ENCODE data around the gene SHOC2.

Gene SHOC2

GRCh38 chr10:110919349-110919931 is at the start of gene SHOC2:
Gene SHOC2 (plus strand): TSS chr10:110919604. CDS start chr10:110964359, 44,755 bp downstream.
- DNase-seq = peak; percentile 65

DNA sequence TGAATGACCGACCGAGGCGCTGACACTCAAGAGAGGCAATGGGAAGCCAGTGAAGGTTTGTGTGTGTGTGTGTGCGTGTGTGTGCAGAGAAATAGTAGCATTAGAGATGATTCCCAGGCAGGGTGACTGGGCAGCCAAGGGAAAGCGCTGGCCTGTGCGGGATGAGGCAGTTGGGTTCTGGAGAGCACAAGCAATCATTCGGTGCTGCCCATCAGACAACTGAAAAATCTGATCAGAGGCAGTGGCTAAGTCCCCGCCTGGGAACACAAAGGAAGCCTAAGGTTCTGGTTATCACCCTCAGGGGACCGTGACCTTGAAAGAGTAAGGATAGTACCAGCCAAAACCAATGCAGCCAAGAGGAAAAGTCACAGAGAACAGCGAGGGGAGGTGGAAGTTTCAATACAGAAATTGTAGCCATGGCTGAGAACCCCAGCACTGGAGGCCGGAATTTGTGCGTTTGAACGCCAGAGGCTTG is 48.5 kb upstream of the SHOC2 start:
- no peak for DNase-seq

GRCh38 chr10:110871298-110872084 is 47.9 kb upstream of the SHOC2 start, which contains the start of gene PDCD4:
Gene PDCD4 (plus strand): TSS chr10:110871928. CDS start chr10:110876028, 4,100 bp downstream.
- DNase-seq = peak; percentile 29

GRCh38 chr10:110872145-110872983 is 47.0 kb upstream of the SHOC2 start:
- DNase-seq = no peak

GRCh38 chr10:110872984-110873923 is 46.1 kb upstream of the SHOC2 start:
- DNase-seq = no peak

GRCh38 chr10:110873951-110874350 is 45.5 kb upstream of the SHOC2 start:
- no peak for DNase-seq

GRCh38 chr10:110876000-110876399 is 43.4 kb upstream of the SHOC2 start:
- no peak for DNase-seq

DNA sequence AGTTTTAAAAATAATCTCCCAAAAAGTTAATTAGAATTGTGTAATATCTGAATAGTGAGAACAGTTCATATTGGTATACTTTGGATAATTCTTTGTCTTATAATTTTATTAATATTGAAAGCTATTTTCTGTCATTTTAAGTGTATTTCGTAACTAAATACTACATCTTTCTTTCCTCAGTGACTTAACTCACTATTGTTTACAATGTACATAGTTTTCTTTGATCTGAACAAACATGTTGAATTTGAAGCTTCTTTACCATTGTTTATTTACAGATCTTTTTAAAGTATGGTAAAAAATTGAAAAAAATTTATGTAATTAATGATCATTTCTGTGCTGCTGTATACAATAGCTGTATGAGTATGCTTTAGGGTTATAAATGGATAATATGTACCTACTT is 42.6 kb upstream of the SHOC2 start:
- no peak for DNase-seq

- DNase-seq = no peak
These were observed 39.4 kb upstream of the SHOC2 start for GRCh38 chr10:110880012-110880411.

GRCh38 chr10:110881247-110881646 is 38.2 kb upstream of the SHOC2 start:
- DNase-seq = no peak

DNA sequence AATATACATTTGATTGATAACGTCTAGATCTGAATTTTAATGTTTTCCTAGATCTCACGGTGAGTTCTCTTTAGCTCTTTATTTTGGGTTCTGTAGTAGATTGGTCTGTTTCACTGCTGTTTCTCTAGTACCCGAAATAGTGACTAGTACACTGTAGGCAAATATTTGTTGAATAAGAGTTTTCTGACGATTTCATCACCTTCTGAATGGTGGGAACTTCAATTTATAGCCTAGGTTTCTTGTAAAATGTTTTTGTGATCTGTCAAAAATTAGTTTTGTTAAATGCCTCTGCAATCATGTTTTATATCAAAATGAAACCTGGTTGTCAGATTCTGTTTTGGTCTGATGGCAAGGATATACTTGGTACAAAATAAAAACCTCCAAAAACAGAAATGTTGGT is 37.5 kb upstream of the SHOC2 start:
- no peak for DNase-seq

DNA sequence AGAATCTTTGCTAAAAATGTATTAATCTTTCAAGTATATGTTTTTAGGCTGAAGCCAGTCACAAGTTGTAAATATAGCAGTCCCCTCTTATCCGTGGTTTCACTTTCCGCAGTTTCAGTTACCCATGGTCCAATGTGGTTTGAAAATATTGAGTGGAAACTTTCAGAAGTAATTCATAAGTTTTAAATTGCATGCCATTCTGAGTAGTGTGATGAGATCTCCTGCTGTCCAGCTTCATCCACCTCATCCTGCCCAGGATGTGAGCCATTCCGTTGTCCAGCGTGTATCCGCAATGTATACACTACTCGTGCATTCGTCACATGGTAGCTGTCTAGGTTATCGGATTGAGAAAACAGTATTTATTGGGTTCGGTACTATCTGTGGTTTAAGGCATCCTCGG is 35.5 kb upstream of the SHOC2 start:
- DNase-seq = no peak

- DNase-seq = no peak
These were observed 33.3 kb upstream of the SHOC2 start for GRCh38 chr10:110885932-110886674.

GRCh38 chr10:110887560-110887959 is 31.8 kb upstream of the SHOC2 start:
- no peak for DNase-seq

DNA sequence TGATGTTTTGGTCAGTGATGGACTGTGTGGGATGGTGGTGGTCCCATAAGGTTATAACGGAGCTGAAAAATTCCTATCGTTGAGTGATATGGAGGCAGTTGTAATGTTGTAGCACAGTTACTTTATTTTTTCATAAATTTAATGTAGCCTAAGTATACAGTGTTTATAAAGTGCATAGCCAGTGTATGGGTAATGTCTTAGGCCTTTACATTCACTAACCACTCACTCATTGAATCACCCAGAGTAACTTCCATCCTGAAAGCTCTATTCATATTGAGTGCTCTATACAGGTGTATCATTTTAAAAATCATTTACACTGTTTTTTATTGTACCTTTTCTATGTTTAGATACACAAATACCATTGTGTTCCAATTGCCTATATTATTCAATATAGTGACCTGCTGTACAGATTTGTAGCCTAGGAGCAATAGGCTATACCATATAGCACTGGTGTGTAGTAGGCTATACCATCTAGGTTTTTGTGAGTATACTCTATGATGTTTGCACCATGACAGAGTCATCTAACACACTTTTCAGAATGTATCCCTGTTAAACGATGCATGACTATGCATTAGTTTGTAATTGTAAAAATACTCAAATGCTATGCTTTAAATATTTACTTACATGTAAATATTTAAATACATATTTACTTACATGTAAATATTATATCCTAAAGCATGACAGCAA is 26.7 kb upstream of the SHOC2 start:
- no peak for DNase-seq

DNA sequence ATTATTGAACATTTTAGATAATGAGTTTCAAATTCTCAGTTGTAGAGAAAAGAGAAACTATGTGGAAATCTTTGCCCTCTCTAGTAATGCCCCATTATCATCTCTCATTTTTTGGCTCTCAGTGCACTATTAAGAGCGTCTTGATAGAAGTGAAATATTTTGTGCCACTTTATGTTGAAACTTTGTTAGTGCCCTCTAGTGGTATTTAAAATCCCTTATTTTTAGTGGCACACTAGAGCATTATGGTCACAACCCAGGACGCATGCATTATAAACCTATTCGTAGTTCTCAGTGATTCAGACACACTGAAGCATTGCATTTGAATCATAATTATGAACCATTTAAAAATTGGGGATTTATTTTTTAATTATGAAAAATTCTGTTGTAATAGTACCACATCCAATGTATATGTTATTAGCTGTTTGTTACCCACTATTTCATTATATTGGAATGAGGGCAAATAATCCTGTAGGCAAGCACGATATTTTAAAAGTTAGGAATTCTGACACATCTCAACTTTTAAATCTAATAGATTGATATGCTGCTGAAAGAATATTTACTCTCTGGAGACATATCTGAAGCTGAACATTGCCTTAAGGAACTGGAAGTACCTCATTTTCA is 25.7 kb upstream of the SHOC2 start:
- DNase-seq = no peak

GRCh38 chr10:110897184-110897583 is 22.2 kb upstream of the SHOC2 start:
- DNase-seq = no peak

- DNase-seq = no peak
These were observed 21.0 kb upstream of the SHOC2 start for GRCh38 chr10:110898391-110898790.

- DNase-seq = no peak
These were observed 18.4 kb upstream of the SHOC2 start for GRCh38 chr10:110900983-110901382.

Data from 8988T (cell line).